KMS-11 (cell line): ENCODE results near the gene MYOM3.
A peak's percentile ranks its signal among the peaks of the same experiment; 100 is the strongest.

Experiments used
- H2AFZ ChIP-seq: fragments of 200-600 bp; sonication (generic); 2 replicates; pipeline ENCODE4 v1.6.1; 2016; ENCODE audit warnings: antibody characterized with exemption, mixed run types, low read depth
- H3K27ac ChIP-seq: fragments of 200-600 bp; sonication (generic); 2 replicates; pipeline ENCODE4 v1.6.1; 2016; ENCODE audit warnings: mild to moderate bottlenecking, mixed run types
- H3K27me3 ChIP-seq: fragments of 200-600 bp; sonication (generic); 2 replicates; pipeline ENCODE4 v1.6.1; 2017; ENCODE audit warnings: mild to moderate bottlenecking, low read depth, mixed run types, moderate library complexity; ENCODE audit not compliant: insufficient read depth
- H3K36me3 ChIP-seq: fragments of 200-600 bp; sonication (generic); 2 replicates; pipeline ENCODE4 v1.6.1; 2017; ENCODE audit warnings: mild to moderate bottlenecking, mixed run types; ENCODE audit not compliant: insufficient read depth
- H3K4me1 ChIP-seq: fragments of 200-600 bp; sonication (generic); 2 replicates; pipeline ENCODE4 v1.6.1; 2016; ENCODE audit warnings: mild to moderate bottlenecking, low read depth, mixed run types; ENCODE audit not compliant: poor library complexity, severe bottlenecking
- H3K4me2 ChIP-seq: fragments of 200-600 bp; sonication (generic); 2 replicates; pipeline ENCODE4 v1.7.0; 2016; ENCODE audit warnings: mild to moderate bottlenecking, mixed run types
- H3K4me3 ChIP-seq: fragments of 200-600 bp; sonication (generic); IDR thresholded peaks from 2 replicates; pipeline ENCODE4 v1.6.1; 2017; ENCODE audit warnings: low read depth, low read length, mixed read lengths; ENCODE audit not compliant: insufficient read depth
- H3K79me2 ChIP-seq: fragments of 200-600 bp; sonication (generic); 2 replicates; pipeline ENCODE4 v1.6.1; 2016; ENCODE audit warnings: low read depth, mixed run types; ENCODE audit not compliant: insufficient read depth
- H3K9ac ChIP-seq: fragments of 200-600 bp; sonication (generic); 2 replicates; pipeline ENCODE4 v1.6.1; 2016; ENCODE audit warnings: mild to moderate bottlenecking, mixed run types
- H4K20me1 ChIP-seq: fragments of 200-600 bp; sonication (generic); 2 replicates; pipeline ENCODE4 v1.6.1; 2016; ENCODE audit warnings: mild to moderate bottlenecking, mixed run types; ENCODE audit not compliant: insufficient read depth
- TF ChIP-seq, protein P1 (sequence below): fragments of 200-600 bp; sonication (generic); conservative IDR thresholded peaks from 2 replicates; pipeline ENCODE4 v1.6.1; 2017; ENCODE audit warnings: low read depth, mild to moderate bottlenecking, antibody characterized with exemption, low read length, moderate library complexity, mixed read lengths

Gene MYOM3

DNA sequence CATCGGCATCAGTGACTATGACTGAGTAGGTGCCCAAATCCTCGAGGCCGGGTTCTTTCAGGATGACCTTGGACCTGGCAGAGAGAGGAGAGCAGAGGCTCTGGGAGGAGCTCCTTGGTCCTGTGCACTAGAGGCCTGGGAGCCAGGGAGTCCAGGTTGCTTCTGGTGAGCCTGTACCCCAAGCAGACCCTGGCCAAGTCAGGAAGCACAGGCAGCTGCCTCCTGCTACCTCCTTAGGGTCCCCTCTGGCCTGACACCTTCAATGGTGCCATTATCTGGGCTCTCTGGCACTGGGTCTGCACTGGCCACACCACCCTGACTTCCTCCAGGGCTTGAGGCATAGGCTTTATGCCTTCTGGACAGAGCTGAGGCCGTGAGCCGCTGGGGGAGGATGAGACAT, 37.7 kb downstream of the MYOM3 start:
- Histone ChIP-seq H3K36me3 (no peaks in the 10 kb centered on the region), H2AFZ (no peak overlapping the region), H4K20me1 (no peaks in the 10 kb centered on the region), H3K4me3 (no peak overlapping the region), H3K4me2 (no peak overlapping the region), H3K79me2 (no peaks in the 10 kb centered on the region), H3K27ac (no peak overlapping the region), H3K4me1 (peaks cover 10% of the 10 kb centered on the region), H3K9ac (no peak overlapping the region), H3K27me3 (no peaks in the 10 kb centered on the region)
- TF ChIP-seq, protein P1, sequence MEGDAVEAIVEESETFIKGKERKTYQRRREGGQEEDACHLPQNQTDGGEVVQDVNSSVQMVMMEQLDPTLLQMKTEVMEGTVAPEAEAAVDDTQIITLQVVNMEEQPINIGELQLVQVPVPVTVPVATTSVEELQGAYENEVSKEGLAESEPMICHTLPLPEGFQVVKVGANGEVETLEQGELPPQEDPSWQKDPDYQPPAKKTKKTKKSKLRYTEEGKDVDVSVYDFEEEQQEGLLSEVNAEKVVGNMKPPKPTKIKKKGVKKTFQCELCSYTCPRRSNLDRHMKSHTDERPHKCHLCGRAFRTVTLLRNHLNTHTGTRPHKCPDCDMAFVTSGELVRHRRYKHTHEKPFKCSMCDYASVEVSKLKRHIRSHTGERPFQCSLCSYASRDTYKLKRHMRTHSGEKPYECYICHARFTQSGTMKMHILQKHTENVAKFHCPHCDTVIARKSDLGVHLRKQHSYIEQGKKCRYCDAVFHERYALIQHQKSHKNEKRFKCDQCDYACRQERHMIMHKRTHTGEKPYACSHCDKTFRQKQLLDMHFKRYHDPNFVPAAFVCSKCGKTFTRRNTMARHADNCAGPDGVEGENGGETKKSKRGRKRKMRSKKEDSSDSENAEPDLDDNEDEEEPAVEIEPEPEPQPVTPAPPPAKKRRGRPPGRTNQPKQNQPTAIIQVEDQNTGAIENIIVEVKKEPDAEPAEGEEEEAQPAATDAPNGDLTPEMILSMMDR: no peak

DNA sequence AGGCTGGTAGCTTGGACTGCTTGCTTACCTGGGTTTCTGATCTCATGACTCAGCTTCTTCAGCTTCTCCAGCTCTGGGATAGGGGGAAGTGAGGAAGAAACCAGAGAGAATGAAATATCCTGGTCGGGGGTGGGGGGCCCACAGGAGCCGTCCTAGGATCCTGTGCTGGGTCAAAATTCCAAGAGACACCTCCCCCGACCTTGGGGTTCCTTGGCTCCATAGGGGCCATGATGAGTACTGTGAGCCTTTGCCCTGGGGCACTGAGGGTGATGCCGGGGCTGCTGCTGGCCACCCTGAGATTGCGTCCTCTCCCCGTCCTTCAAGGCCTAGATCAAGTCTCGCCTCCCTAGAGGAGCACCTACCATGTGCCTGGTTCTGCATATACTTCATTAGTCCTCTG, 40.0 kb downstream of the MYOM3 start:
- H3K79me2 ChIP-seq: no peaks in the 10 kb centered on the region
- TF ChIP-seq, protein P1: no peak
- H2AFZ ChIP-seq: no peak overlapping the region
- no peaks in the 10 kb centered on the region for H3K36me3 ChIP-seq
- H3K4me2 ChIP-seq: no peak overlapping the region
- H3K4me1 ChIP-seq: peaks cover 10% of the 10 kb centered on the region
- no peaks in the 10 kb centered on the region for H4K20me1 ChIP-seq
- H3K4me3 ChIP-seq: no peak overlapping the region
- H3K27ac ChIP-seq: no peak overlapping the region
- no peak overlapping the region for H3K9ac ChIP-seq
- H3K27me3 ChIP-seq: no peaks in the 10 kb centered on the region

DNA sequence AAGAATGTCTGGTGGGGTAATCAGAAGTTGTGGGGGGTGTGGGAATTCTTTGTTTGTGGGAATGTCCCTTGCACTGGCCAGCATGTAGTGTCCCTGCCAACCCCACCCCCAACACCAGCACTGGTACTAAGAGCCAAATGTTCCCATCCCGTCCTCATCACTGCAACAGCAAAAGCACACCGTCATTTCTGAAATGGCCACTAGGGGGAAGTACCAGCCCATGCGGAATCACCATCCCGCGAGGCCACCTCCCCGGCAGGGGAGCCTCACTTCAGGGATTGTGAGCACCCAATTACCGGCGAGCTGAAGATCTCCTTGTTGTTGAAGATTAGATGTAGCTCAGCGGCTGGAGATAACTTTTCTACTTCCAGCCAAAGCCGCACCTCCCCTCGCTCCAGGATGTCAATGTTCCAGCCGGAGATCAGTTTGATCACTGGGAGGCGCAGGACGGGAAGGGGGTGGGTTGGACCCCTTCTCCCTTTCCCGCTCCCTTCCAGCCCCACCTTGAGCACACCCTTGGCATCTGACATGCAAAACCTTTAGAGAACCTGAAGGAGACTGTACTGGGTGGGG, 41.0 kb downstream of the MYOM3 start:
- Histone ChIP-seq H3K79me2 (no peaks in the 10 kb centered on the region), H3K4me3 (no peak overlapping the region), H3K9ac (no peak overlapping the region), H2AFZ (peak overlapping the region; percentile 52; the same call in 1 of the 2 replicates), H4K20me1 (no peaks in the 10 kb centered on the region), H3K4me1 (peaks cover 10% of the 10 kb centered on the region), H3K36me3 (no peaks in the 10 kb centered on the region), H3K27me3 (no peaks in the 10 kb centered on the region), H3K27ac (no peak overlapping the region), H3K4me2 (peak overlapping the region; percentile 2; the same call in 1 of the 2 replicates)
- TF ChIP-seq, protein P1: peak; percentile 91

DNA sequence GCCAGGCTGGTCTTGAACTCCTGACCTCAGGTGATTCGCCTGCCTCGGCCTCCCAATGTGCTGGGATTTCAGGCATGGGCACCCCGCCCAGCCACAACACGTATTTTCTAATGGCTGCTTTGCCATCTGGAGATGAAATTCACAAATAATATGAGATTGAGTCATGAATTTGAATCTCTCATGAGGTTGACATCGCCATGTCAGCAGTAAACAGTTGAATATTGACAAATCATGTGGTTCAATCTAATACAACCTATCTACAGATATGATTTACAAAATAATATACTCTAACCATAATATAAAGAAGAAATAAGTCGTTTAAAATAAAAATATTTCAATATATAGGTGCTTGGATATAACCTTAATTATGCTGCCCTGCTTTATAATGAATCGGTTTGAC, 42.1 kb downstream of the MYOM3 start:
- Histone ChIP-seq H3K4me3 (no peak overlapping the region), H3K4me1 (peaks cover 10% of the 10 kb centered on the region), H3K27ac (no peak overlapping the region), H3K4me2 (no peak overlapping the region), H3K36me3 (no peaks in the 10 kb centered on the region), H3K79me2 (no peaks in the 10 kb centered on the region), H3K27me3 (no peaks in the 10 kb centered on the region), H4K20me1 (no peaks in the 10 kb centered on the region), H2AFZ (no peak overlapping the region), H3K9ac (no peak overlapping the region)
- TF ChIP-seq, protein P1: no peak
